GM21825 (cell line): ENCODE results near the gene EIF2S1.
"Not testable (repeated sequence)": the region's sequence is repeated elsewhere in the genome, so short reads cannot be mapped to it uniquely, and the experiment has no call there.

Experiments used
- ATAC-seq: cut with Tn5 transposase; IDR thresholded peaks from one replicate; pipeline ENCODE4 v1.9.1; 2021; ENCODE audit warnings: mild to moderate bottlenecking, moderate library complexity; ENCODE audit not compliant: unreplicated experiment

The EIF2S1 gene

DNA sequence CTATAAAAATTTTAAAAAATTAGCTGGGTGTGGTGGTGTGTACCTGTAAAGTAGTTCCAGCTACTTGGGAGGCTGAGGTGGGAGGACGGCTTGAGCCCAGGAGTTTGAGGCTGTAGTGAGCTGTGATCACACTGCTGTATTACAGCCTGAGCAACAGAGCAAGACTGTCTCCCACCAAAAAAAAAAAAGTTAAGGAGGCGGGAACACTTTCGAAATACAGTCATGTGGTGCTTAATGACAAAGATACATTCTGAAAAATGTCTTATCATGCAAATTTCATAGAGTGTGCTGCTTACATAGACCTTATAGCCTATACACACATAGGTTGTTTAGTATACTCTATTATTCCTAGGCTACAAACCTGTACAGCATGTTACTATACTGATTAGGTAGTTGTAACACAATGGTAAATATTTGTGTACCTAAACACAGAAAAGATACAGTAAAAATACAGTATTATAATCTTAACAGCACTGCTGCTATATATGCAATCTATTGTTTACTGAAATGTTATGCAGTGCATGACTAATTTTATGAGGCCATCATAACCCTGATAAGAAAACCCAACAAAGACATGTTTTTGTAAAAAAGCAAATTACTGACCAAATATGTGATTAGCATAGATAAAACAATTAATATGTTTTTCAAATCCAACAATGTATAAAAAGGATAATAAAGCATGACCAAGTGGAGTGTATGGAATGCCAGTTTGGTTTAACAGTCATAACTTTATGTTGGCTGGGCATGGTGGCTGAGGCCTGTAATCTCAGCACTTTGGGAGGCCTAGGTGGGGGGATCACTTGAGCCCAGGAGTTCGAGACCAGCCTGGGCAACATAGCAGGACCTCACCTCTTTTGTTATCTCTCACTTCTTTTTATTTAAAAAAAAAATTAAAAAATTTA, 11.4 kb downstream of the EIF2S1 start:
- no peak for ATAC-seq

DNA sequence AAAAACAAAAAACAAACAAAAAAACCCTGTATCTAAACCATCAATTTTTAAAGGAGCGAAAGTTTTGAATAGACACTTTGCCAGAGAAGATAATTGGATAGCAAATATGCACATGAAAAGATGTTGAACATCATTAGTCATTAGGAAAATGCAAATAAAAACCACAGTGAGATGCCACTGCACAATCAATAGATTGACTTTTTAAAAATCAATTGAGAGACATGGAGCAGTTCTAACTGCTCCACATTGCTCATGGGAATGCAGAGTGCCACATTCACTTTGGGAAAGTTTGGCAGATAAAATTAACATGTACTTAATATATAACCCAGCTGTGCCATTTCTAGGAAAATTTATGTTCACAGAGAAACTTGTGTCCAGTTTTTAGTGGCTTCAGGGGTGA, 12.7 kb downstream of the EIF2S1 start:
- ATAC-seq, result no peak

DNA sequence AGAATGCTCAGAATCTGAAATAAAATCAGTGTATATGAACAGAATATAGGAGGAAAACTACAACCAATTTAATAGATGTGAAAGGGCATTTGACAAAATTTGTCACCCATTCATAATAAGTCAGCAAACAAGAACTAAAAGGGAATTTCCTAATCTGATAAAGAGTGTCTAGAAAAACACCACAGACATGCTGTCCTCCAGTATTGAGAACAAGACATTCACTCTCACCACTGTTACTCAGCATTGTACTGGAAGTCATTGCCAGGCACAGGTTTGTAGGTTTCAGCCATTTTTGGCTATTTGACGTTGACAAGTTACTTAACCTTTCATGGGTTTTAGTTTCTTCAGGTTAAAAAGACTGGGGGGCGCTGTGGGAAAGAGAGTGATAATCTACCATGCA, 13.2 kb downstream of the EIF2S1 start:
- ATAC-seq, result no peak

DNA sequence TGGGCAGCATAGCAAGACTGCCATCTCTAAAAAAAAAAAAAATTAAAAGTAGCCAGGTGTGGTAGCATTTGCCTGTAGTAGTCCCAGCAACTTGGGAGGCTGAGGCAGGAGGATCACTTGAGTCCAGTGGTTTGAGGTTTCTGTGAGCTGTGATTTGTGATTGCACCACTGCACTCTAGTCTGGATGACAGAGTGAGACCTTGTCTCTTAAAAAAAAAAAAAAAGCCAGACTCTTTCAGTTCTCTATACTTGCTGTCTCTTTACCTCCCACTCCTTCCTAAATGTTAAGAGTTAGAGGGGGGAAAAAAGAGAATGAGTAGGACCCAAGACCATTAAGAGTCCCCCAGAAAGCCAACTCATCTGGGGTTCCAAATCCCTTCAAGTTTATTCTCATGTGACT, 17.8 kb downstream of the EIF2S1 start:
- ATAC-seq, result no peak

DNA sequence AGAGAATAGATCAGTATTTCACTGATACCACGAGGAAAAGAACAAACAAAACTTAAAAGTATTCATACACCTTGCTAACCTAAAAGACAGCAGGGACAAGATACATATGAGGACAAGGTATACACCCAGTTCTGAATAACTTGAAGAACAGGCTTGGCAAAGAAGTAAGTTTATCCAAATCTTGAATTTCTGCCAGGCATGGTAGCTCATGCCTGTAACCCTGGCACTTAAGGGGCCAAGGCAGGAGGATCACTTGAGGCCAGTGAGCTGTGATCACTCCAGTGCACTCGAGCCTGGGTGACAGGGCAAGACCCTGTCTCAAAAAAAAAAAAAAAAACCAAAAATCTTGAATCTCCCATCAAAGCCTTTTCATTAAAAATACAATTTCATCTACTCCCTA, 25.0 kb downstream of the EIF2S1 start:
- ATAC-seq, result no peak

DNA sequence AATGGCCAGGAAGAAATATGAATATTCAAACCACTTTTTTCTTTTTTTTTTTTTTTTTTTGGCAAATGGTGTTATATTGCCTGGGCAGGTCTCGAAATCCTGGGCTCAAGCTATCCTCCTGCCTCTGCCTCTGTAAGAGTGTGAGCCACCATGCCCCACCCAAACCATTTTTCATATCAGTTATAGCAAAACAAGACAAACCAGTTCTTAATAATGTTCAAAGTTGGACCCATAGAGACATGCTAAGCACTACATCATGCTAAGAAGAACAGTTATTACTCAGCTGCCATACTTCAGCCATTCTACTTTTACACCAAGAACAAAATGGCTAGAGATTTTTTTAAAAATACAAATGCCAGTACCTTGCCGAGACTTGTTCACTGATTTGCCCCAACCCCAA, 25.5 kb downstream of the EIF2S1 start:
- no peak for ATAC-seq

DNA sequence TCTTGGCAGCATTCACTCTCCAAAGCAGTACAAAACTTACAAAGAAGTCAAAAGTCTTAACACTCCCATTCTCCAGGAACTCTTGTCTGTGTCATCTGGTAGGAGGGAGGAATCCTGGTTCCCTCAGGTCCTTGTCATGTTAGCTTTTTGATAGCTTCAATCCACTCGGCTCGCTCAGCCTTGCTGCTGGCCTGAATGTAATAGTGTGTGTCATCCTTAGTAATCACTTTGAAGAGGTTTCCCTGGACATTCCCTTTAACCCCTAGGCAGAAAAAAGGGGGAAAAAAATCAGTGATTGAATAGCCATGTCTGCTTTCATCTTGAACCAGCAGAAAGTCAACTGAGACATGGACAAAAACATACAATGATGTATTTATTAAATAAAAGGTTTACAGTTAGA, 27.1 kb downstream of the EIF2S1 start:
- no peak for ATAC-seq

DNA sequence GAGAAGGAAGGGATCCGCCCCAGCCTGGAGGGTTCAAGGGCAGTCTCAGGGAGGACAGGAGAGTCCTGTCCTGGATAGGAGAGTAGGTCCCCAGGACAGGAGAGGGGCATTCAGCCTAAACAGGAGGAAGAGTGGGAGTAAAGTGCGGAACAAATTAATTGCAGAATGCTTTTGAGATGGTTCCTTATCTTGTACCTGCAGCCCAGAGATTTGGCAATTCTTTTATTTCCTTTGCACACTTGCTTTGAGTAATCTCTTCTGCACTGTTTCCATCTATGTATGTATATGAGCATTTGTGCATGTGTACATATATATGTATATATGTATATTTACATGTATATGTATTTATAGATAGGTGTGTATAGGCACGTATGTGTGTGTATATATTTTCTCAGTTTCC, 29.1 kb downstream of the EIF2S1 start:
- ATAC-seq, result no peak

DNA sequence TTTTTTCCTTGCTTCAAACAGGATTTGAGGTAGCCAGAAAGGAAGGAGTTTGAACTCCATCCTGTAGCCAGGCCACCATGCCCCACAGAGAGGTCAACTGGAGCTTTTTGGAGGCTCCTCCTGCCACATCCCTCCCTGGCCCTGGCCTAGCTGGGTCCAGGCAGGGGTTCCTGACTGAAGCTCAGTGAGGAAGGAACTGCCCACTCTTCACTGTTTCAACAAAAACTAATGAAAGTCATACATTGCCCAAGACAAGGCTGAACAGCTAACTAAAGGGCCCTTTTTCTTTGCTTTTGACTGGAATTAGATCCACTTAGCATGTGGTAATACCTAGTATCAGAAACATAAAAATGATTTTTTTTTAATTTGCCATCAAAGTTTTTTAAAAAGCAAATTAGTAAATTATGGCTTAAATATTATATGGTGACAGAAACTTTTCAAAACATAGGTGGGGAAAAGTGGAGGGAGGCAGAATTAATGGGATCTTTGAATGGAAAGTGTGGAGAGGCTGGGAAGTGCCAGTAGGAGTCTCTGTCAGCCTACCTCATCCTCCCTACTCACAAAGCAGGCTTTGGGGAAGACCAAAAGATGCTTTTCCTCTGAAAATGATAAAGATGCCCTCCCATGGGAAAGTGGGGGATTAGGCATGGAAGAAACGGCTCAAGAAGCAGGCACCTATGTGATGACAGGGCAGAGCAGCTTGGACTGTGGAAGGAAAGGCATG, 29.8 kb downstream of the EIF2S1 start:
- no peak for ATAC-seq

DNA sequence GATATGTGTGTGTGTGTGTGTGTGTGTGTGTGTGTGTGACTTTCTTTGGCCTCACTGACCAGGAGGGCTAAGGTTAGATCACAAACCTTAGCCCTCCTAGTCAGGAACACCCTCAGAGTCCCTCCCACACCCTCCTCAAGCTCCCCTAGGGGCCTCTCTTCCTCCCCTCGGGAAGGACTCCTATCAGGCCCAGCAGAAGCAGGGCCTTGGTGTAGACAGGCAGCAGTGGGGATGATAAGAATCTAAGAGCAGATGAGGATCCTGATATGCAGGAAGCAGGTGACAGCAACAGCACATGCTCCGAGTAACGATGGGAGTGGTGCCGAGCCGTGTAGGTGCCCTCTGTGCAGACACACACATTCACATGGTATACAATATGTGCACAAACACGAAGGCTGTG, 31.1 kb downstream of the EIF2S1 start:
- ATAC-seq, result no peak

DNA sequence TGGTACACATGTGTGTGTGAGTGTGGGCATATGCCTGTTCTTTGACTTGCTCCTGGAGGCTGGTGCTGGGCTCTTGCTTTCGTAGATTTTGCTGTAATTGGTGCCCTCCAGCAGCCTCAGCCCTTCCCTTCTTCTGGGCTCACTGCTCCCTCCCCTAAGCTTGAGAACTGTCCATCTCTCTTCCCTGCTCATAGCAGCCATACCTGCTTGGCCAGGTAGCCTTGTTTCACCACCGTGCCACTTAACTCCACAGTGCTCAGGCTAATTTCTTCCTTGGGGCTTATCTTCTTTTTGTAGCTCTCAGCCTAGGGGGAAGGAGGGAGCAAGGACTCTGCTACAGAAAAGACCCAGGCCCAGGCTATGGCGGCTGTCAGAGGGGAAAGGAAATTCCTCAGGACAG, 32.0 kb downstream of the EIF2S1 start:
- no peak for ATAC-seq

DNA sequence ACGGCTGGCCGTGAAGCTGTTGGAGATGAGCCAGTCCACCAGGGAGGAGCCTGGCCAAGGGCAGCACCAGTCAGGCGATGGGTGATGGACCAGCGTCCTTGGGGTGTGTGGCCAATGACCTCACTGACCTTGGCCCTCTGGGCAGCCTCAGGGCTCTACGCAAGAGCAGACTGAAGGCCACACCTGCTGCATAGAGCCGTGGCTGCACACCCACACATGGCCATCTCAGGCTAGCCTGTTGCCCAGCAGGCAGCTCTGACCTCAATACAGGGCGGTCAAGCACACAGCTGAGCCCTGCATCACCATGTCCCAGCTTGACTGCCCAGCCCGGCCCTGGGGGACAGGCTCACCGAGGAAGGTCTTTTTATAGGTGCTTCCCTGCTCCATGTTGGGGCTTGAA, 32.7 kb downstream of the EIF2S1 start:
- no peak for ATAC-seq

DNA sequence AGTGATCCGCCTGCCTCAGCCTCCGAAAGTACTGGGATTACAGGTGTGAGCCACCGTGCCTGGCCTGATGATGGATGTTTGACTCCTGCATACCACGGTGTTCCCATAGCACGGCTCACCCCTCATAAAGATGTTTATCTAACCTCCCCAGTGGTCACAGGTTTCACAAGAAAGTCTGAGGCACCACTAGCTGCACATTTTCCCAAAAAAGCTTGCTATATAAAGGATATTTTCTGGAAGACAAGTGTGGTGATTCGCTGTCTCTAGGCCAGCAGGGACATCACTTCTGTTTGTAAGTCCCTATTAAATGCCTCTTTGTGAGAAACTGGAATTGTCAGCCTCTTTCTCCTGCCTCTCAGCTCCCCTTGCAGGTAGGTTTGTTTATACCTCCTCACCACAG, 33.6 kb downstream of the EIF2S1 start:
- no peak for ATAC-seq

DNA sequence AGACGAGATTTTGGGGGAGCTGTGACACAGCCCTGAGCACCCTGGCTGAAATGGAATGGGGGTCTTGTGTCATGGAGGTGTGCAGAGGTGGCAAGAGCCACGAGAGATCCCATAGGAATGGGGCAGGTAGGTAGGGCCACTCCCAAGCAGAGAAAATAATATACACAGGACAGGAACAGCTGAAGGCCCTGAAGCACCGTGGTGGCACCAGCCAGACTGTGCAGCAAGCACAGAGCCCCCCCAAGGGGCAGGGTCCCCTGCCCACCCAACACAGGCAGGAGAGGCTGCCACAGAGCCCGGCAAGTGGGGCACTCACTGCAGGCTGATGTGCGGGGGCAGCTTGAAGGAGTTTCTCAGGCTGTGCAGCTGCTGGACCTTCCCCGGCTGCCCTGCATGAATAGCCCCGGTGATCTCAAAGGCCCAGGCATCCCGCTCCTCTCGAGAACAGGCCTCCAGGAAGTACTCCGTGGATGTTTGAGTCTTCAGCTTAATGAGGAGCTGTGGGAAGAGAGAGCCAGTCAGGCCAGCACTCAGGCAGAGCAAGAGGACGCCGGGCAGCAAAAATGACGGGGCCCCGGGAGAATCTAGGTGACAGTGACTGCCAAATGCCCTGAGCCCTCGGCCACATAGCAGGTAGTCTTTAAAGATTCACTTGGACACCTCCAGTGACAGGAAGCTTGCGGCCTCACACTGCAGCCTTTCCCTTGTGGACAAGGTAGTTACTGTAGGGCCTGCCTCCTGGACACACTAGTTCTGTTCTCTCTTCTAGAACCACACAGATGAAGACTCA, 35.2 kb downstream of the EIF2S1 start:
- no peak for ATAC-seq

DNA sequence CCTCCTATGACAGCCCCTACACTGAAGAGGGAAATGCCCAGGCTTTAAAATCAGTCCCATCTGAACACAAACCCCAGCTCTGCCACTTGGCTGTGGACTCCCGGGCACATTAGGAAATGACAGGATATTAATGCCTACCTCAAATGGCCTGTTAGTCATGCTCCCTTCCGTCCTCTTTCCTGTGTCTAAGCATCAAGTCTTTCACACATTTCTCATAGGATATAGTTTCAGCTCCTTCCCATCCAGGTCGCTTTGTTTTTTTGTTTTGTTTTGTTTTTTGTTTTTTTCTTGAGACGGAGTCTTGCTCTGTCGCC, 35.7 kb downstream of the EIF2S1 start:
- no peak for ATAC-seq

DNA sequence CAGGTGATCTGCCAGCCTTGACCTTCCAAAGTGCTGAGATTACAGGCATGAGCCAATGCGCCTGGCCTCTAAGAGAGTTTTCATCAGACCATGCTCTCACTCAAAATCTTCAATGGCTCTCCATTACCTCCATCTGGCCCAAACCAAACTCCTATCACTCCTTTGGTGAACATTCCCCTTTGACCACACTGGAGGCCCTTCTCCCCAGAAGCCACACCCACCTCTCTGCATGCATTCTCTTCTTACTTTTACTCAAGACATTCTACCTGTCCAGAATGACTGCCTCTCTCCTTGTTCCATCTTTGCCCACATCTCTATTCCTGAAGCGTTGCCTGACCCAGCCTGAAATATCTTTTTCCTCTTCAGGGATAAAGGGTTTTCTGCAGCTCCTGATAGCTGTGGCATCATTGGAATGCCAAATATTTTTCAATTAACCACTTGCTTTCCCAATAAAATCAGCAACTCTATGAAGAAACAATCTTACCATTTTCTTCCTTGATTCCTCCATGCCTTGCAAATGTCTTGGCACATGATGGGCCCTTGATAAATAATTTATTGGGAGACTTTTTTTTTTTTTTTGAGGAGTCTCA, 36.3 kb downstream of the EIF2S1 start:
- no peak for ATAC-seq

DNA sequence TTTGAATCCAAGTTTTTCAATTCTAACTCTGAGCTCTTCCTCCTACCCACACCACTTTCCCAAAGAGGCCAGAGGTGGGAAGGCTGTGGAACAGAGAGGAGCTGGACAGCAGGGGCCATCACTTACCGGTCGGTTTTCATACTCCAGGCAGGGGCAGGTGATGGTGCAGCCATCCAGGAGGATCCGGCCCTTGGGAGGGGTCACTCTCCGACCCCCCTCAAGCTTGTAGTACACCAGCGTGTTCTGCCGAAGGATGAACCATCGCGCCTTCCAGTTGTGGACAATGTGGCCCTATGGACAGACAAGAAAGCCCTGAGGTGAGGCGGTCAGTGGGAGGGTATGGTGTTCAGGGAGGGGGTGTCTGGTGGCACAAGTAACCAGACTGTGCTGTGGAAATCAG, 37.4 kb downstream of the EIF2S1 start:
- no peak for ATAC-seq

DNA sequence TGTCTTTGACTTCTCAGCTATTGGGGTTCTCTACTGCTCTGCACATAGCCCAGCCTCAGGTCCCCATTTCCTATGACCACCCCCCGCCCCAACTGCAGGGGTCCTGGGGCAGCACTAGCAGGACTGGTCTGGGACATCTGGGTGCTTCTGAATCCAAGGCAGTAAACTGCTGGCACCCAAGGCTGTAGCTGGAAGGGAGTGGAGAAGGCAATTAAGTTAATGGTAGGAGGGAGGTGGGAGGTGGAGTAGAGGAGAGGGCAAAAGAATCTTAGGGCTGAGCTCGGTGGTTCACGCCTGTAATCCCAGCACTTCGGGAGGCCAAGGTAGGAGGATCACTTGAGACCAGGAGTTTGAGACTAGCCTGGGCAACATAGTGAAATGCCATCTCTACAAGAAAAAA, 40.3 kb downstream of the EIF2S1 start:
- no peak for ATAC-seq

DNA sequence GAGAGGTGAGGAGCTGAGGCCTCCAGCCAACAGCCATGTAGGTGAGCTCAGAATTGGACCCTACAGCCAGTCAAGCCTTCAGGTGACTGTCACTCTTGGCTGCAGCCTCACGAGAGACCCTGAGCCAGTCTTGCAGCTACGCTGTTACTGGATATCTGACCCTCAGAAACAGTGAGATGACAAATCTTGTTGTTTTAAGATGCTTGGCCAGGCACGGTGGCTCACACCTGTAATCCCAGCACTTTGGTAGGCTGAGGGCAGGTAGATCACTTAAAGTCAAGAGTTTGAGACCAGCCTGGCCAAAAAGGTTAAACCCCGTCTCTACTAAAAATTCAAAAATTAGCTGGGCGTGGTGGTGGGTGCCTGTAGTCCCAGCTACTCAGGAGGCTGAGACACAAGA, 45.6 kb downstream of the EIF2S1 start:
- no peak for ATAC-seq

DNA sequence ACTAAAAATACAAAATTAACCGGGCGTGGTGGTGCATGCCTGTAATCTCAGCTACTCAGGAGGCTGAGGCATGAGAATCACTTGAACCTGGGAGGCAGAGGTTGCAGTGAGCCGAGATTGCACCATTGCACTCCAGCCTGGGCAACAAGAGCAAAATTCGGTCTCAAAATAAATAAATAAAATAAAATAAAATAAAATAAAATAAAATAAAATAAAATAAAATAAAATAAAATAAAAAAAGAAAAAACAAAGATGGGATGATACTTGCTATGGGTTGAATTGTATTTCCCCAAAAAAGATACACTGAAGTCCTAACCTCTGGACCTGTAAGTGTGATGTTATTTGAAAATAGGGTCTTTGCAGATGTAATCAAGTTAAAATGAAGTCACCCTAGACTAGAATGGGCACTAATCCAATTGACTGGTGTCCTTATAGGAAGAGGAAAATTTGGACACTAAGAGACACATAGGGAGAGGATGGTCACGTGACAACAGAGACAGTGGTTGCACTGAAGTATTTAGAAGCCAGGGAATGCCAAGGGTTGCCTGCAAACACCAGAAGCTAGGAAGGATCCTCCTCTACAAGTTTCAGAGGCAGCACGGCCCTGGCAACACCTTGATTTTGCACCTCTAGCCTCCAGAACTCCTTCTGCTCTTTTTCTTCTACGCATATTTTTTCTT, 48.1 kb downstream of the EIF2S1 start:
- not testable (repeated sequence) for ATAC-seq

DNA sequence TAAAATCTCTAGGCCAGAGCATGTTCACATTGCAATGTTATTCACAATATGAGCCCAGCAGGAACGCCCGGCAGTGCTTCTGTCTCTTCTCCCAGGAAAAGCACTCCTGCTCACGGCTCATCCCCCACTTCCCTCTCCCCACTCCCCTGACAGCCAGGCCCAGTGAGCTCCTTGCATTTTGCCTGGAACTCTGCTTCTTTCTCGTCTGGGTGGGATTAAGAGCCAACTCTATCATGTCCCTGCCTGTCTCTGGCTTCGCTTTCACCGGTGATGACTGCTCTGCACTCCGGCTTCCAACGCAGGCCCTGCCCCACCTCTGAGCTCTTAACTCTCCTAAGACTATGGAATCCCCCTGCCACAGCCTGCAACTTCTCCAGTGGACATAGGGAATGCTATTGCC, 49.3 kb downstream of the EIF2S1 start:
- no peak for ATAC-seq
